Vagina (tissue), 2 donors: ENCODE measurements around the gene LRRC8E.

ENCODE experiments used
- CTCF ChIP-seq, 3 experiments: fragments of 450-650 bp in 2 of 3; fragments of 200-600 bp in 1 of 3; sonication (generic) in 1 of 3; IDR thresholded peaks; one replicate each; pipeline ENCODE4 v1.5.1; 2017 to 2019; ENCODE audit warnings: antibody characterized with exemption in 3 of 3, mild to moderate bottlenecking in 2 of 3, moderate library complexity in 2 of 3
- POLR2A ChIP-seq, 2 donors: fragments of 450-650 bp; IDR thresholded peaks; one replicate each; pipeline ENCODE4 v1.6.1; 2017; ENCODE audit warnings: antibody characterized with exemption in 2 of 2, mild to moderate bottlenecking in 2 of 2, moderate library complexity in 2 of 2
- POLR2AphosphoS5 ChIP-seq, 2 donors: sonication (generic); formaldehyde crosslinking; IDR thresholded peaks; one replicate each; pipeline ENCODE4 v1.9.0; 2017; ENCODE audit warnings: antibody characterized with exemption in 2 of 2, mild to moderate bottlenecking in 2 of 2, low read depth in 1 of 2; ENCODE audit not compliant: insufficient read depth in 1 of 2

- TF ChIP-seq CTCF (IDR thresholded peaks at IDR 0.05) (no peak), POLR2AphosphoS5 (IDR thresholded peaks at IDR 0.05; ENCODE audit: insufficient read depth in 1 of 2, low read depth in 1 of 2) (no peak), POLR2A (IDR thresholded peaks at IDR 0.05) (no peak)
These were observed 19.2 kb downstream of the LRRC8E start for GRCh38 chr19:7907544-7907943.
